Mucosa of descending colon (tissue), 3 donors: Measurements from ENCODE around the gene RHOJ. TPM values are rescaled to one million over a fixed set of nuclear protein-coding genes. Genes with fewer than 3 reads are reported as not detected.

Experiments used
- ATAC-seq: fragments of 200-7000 bp; cut with Tn5 transposase; one replicate; pipeline ENCODE4 v1.9.1; 2020; ENCODE audit warnings: mild to moderate bottlenecking, moderate library complexity
- DNase-seq, 3 donors: peaks; one replicate each; pipeline ENCODE4 v3.0.0-alpha.2; 2020
- H3K36me3 ChIP-seq: fragments of 200-600 bp; one replicate; pipeline ENCODE4 v1.8.0; 2021; ENCODE audit warnings: low read depth, mild to moderate bottlenecking
- H3K4me1 ChIP-seq: fragments of 200-600 bp; one replicate; pipeline ENCODE4 v1.8.0; 2021; ENCODE audit warnings: low read depth, mild to moderate bottlenecking
- H3K4me3 ChIP-seq: fragments of 200-600 bp; one replicate; pipeline ENCODE4 v1.8.0; 2021; ENCODE audit warnings: mild to moderate bottlenecking
- H3K9me3 ChIP-seq: fragments of 200-600 bp; one replicate; pipeline ENCODE4 v1.8.0; 2021; ENCODE audit warnings: mild to moderate bottlenecking
- CTCF ChIP-seq: fragments of 200-600 bp; IDR thresholded peaks from one replicate; pipeline ENCODE4 v1.8.0; 2022; ENCODE audit warnings: antibody characterized with exemption, mild to moderate bottlenecking
- intact Hi-C, 2 donors: fragments of 100-400 bp; cut with DNase I in 1 of 2; cut with micrococcal nuclease in 1 of 2; formaldehyde crosslinking; loops; one replicate each; pipeline versions ENCODE4 v1.11.0 to v1.11.1; 2022; cut with DNase I, micrococcal nuclease
- total RNA-seq, 3 donors: library from RNA; stranded (reverse); fragmentation: NEBNext Ultra II Directional in 2 of 3; extraction: Animal tissue kit (Norgen Biotek cat#: 25700) in 2 of 3; gene quantifications; one replicate each; pipeline versions ENCODE4 v1.2.1 to v1.2.4, GENCODE V29; 2021 to 2023
- donor health status: DM: no; HTN: no; CAD: no; lungs with moderate emphysema.
- donor health status: DM: no; HTN: no; CAD: no.
- donor health status: DM: no; HTN: yes; CAD: no.

Gene RHOJ
- total RNA-seq, 3 donors from 2014 or later: 3.3 to 19.1 (median 6.4) TPM

GRCh38 chr14:63322472-63322871, 118.2 kb downstream of the RHOJ start:
- ATAC-seq (no peak), DNase-seq (no peak)
- no peak for TF ChIP-seq CTCF
- no peaks in the 10 kb centered on the region for H3K9me3 ChIP-seq
- H3K36me3 ChIP-seq: no peaks in the 10 kb centered on the region
- no peak overlapping the region for H3K4me3 ChIP-seq
- no peaks in the 10 kb centered on the region for H3K4me1 ChIP-seq
- intact Hi-C loops: no loop called here

- intact Hi-C loops: no loop called here
- no peak overlapping the region for H3K4me3 ChIP-seq
- no peaks in the 10 kb centered on the region for H3K9me3 ChIP-seq
- TF ChIP-seq CTCF: no peak
- H3K4me1 ChIP-seq: no peaks in the 10 kb centered on the region
- H3K36me3 ChIP-seq: no peaks in the 10 kb centered on the region
- DNase-seq (no peak), ATAC-seq (no peak)
Observed at GRCh38 chr14:63322897-63323573, 118.8 kb downstream of the RHOJ start.

- DNase-seq (no peak), ATAC-seq (no peak)
- Histone ChIP-seq H3K9me3 (no peaks in the 10 kb centered on the region), H3K36me3 (no peaks in the 10 kb centered on the region), H3K4me3 (no peak overlapping the region), H3K4me1 (no peaks in the 10 kb centered on the region)
- TF ChIP-seq CTCF: no peak
- intact Hi-C loops: no loop called here
Observed at GRCh38 chr14:63326840-63327239, 122.6 kb downstream of the RHOJ start.

GRCh38 chr14:63328787-63329737, 124.8 kb downstream of the RHOJ start:
- Histone ChIP-seq H3K4me1 (no peaks in the 10 kb centered on the region), H3K9me3 (no peaks in the 10 kb centered on the region), H3K4me3 (no peak overlapping the region), H3K36me3 (no peaks in the 10 kb centered on the region)
- DNase-seq (no peak), ATAC-seq (no peak)
- no peak for TF ChIP-seq CTCF
- intact Hi-C loops: no loop called here

- Histone ChIP-seq H3K4me3 (no peak overlapping the region), H3K4me1 (no peaks in the 10 kb centered on the region), H3K9me3 (no peaks in the 10 kb centered on the region), H3K36me3 (no peaks in the 10 kb centered on the region)
- intact Hi-C loops: no loop called here
- DNase-seq (no peak), ATAC-seq (no peak)
- TF ChIP-seq CTCF: no peak
Observed at GRCh38 chr14:63342371-63342770, 138.1 kb downstream of the RHOJ start.

Other genes with a start within 250 kb of the RHOJ start
- under 1 TPM in 1 of 3 donors, not detected in 2; 0.28 TPM for gene KCNH5, start 159.0 kb upstream of the RHOJ start, total RNA-seq
- gene GPHB5, start 114.5 kb downstream of the RHOJ start, total RNA-seq: not detected